NCI-H1105 (cell line): Measurements from ENCODE around the gene NPVF.
A peak's percentile ranks its signal among the peaks of the same experiment; 100 is the strongest.

Experiments
- DNase-seq: peaks from one replicate; lab custom pipeline; 2025; lab: John Stamatoyannopoulos, UW

Gene NPVF, protein sequence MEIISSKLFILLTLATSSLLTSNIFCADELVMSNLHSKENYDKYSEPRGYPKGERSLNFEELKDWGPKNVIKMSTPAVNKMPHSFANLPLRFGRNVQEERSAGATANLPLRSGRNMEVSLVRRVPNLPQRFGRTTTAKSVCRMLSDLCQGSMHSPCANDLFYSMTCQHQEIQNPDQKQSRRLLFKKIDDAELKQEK

DNA sequence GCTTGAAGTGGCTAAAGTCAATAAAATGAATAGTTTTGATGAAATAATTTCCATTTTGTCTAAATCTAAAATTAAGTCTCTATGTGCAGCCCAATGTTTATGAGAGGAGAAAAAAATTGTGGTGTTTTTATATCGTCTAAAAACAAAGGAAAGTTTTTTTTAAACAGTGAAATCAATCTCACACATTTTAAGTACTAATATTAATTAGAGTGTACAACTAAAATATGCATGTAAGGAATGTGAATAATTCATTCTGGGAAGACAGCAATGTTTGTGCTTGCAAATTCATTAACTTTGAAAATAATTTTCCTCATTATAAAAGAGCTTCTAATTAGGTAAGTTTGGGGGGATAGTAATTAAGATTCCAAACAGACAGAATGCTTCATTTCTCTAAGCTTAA is at the start of gene NPVF:
Gene NPVF, minus strand, starts transcription at position 101 of the 400 bp plus-strand sequence. Its CDS starts 47 bp downstream, at position 54.
- no peak for DNase-seq

- no peak for DNase-seq
Measured at GRCh38 chr7:25272265-25272664, 44.0 kb upstream of the NPVF start.

DNA sequence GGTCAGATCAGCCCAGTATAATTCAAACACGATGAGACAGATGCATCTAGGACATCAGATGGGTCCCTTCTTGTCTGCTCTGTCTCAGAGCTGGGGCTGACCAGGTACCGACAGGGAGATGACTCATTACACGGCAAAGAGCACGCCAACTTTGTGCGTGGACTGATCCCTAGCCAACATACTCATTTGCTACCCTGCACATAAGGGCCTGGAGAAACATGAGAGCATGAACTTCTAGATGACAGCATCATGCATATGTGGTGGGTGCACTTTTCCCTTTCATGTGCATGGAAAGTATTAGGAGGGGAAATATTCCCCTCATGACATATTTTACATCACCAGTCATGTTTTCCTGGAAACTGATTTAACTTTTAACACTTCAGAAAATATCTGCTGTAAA is 35.1 kb upstream of the NPVF start:
- no peak for DNase-seq

GRCh38 chr7:25262586-25262985 is 34.3 kb upstream of the NPVF start:
- no peak for DNase-seq

DNA sequence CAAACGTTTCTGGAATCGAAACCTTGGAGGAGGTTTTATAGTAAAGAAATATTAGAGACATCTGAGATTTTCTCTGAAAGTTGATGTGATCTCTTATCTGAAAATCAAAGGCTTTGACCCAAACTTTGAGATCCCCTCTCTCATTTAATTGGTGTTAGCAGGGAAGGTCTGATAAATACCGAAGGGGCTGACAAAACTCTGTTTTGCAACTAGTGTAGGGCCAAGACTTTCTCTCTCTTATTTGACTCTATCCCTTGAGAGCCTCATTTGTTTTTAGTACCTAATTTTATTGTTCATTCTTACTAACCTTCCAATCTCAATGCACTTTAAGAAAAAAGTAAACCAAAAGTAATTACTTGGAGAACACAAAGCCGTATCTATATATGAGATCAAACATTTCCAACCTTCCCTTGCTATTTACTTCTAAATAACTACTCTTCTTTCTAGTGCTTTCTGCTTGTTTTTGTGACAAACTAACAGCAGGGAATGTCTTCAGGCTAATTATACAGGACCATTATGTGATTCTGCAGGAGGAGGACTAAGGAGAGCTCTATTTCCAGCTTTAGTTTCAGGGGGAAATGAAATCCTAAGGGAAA is 33.4 kb upstream of the NPVF start:
- no peak for DNase-seq

GRCh38 chr7:25260862-25261494 is 32.7 kb upstream of the NPVF start:
- no peak for DNase-seq

DNA sequence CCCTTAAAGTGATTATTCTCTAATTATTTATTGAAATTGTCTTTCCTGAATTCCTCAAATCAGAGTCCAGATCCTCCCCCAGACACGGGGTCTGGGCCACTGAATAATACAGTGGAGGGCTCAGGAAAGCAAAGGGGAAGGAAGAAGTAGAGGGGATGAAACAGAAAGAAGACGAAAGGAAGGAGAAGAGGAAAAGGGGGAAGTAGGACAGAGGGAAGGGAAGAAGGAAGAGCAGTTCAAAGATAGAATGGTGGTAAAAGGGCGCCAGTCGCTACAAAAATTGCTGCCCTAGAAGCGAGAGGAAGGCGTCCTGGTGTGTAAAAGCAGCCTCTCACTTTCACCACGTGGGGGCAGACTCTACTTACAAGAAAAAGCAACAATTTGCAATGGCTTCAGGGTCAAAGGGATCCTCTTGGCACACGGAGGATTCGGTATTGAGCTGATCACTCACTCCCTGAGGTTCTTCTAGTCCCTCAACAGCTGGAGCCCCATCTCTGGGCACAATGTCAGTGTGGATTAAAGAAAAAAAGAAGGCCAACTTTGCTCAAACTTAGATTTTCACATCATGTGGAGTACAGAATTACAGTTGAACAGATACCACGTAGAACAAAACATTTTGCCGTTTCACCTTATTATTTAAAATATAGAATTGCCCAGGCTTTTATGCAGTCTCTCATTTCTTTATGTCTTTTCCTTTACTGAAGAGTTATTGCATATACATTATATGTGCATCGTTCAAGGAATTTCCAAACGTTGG is 31.4 kb upstream of the NPVF start:
- DNase-seq: peak; percentile 85

GRCh38 chr7:25256333-25256819 is 28.1 kb upstream of the NPVF start:
- no peak for DNase-seq

DNA sequence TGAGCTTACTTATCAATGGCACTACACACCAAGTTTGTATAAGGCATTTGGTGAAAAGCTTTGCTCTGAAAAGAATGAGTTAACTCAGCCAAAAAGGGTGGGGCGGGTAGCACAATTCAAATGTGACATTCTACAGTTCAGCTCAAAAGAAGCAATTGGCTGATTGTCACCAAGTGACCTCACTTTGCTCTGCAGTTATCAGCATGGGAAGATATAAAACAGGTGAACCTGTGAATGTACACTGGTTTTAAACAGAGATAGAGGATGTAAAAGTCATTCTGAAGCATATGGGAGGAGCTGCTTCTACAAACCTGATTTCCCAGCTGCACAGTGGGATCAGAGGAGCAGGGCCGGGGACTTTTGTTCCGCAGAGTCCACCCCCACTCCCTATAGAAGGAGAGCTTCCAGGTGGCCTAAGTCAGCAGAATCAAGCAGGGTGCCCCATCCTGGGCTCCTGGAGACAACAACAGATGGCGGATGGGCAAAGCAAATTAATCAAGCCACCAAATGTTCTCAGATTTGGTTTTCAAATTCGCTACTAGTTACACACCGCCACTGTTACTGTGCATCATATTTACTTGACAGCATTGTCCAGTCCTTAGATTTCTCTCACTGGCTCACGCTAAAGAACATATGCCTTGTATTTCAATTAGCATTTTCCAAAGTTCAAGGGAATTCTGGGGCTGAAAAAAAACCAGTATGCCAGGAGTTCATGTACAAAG is 27.5 kb upstream of the NPVF start:
- DNase-seq: no peak

GRCh38 chr7:25254604-25255003 is 26.3 kb upstream of the NPVF start:
- DNase-seq: no peak

DNA sequence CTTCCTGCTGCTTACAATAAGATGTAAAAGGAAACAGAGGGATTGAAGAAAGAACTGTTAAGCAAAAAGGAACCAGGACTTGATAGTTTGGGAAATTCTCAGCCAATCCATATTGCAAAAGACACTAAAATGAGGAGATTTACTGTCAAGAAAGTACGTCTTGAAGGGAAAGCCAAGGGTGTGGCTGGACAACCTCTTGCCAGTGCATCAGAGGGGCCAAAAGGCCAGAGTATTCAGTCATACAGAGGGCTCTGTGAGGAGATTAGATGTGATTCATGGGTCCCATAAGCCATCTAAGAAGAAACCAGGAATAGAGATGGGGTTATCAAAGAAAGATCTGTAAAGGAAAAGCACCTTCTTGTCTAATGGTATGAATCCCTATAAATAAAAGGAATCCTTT is 25.4 kb upstream of the NPVF start:
- DNase-seq: no peak

DNA sequence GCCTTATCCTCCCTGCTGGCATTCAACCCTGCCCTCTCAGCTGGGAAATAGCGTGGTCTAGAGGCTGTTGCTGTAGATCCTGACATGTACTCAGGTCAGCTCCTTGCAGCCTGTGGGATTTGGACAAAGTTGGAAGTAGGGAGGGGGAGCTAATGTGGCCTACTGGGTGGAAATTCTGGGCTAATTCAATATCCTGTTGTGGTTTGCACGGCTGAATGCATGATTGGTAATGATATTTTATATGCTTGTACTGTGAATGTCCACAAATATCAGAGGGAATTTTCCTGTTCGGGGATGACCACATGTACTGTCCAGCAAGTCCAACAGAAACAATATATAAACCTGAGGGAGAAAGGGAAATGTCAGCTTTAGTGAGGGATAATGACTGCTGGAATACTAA is 22.1 kb upstream of the NPVF start:
- no peak for DNase-seq

DNA sequence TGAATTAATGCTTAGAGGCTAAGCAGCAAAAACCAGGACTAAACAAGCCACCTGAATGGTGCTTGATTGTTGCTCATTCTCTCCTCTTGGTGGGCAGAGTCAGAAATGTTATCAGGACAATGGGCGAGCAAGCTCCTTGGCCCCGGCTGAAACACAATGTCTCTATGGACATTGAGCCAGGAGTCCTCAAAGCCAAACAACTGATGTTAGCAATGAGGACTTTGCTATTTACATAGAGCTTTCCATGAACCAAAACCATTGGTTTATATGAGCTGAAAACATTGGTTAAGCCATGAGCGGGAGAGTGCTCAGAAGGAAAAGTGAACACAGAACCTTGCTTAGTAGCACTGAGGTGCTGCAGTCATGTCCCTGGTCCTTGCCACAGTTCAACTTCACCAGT is 21.5 kb upstream of the NPVF start:
- no peak for DNase-seq

DNA sequence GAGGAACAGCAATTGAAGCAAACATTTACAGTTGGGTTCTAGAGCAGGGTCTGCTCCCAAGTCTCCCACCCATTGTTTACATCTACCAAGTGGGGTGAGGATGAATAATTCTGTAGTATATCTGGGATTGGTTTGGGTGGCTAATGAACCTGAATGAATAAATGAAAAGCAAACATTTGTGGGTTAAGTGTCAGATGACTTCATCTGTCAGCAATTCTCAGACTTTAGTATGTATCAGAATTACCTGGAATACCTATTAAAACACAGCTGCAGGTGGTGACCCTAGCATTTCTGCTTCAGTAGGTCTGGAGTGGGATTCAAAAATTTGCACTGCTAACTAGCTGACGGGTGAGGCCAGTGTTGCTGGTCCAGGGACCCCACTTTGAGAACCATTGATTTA is 18.0 kb upstream of the NPVF start:
- DNase-seq: no peak

GRCh38 chr7:25244254-25245033 is 16.2 kb upstream of the NPVF start:
- no peak for DNase-seq

DNA sequence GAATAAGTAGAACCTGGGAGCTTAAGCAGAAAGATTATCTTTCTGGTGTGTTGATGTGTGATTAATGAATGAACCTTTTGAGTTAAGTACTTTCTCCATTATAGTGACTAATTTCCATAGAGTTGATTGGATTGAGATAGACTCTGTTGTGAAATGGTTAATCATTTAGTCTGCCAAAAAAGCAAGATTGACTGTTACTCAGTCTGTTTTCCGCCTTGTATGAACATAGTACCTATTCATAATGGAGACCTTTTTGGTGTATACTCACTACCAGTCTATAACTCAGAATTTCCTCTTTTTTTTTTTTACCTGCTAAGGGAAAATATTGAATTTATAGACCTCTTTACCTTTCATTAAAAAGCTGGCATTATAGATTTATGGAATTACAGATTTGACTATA is 14.4 kb upstream of the NPVF start:
- no peak for DNase-seq

DNA sequence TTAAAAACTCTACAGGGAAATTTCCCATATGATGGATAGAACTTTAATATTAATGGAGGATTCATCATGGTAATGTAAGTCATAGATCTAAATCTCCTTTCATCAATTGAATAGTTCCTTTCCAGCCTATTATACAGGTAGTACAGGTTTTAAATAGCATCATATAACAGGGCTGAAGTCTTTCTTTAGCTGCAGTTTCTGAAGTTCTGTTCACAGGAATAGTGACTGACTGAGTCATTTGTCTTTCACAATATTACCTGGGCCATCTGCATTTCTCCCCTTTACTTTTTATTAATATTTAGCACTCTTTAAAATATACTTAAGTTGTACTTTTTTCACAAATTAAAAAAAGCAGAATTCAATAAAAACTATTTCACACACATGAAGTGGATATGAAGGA is 12.6 kb upstream of the NPVF start:
- DNase-seq: no peak

DNA sequence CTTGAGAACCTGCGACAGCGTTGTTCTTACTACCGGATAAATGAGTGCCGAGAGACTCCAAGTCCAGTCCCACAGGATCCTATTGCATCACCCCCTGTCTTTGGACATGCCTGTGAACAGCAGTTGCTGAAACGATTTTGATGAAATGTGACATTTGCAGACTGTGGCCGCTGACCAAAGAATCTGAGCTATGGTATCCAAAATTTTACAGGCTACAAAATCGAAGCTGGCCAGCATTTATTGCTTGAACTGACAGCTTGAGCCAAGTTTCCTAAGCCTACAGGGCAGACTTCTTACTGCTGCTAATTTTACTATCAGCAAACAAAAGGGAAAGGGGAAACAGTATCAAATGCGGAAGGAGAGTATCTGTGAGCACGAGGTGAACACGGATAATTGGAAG is 12.1 kb upstream of the NPVF start:
- DNase-seq: no peak

- no peak for DNase-seq
Measured at GRCh38 chr7:25239888-25240287, 11.6 kb upstream of the NPVF start.

DNA sequence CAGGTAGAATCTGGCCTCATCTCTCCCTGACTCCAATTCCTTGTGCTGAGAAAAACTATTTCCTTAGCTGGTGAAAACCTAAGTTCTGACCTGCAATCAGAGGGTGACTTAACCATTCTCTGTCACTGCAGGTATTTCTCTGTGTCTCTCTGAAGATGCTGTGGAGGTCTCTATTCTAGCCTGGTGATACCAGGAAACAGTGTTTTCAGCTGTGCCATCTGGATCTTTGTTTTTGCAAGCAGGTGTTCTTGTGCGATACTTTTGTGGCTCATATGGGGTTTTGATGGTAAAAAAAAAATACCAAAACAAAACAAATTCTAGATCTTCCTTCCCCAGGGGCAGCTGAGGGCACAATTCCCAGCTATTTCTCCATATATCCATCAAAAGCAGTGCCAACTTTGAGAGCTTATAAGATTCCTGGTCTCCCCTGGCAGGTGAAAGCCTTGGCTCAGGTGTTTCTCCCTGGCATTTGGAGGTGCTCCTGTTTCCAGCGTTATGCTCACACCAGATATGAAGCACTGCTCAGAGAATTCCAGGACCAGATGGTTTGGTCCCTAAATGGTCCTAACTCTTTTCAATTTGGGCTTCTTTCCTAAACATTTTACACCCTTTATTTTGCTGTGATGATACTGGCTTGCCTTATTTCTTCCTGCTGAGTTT is 9.9 kb upstream of the NPVF start:
- no peak for DNase-seq

GRCh38 chr7:25235471-25235870 is 7.2 kb upstream of the NPVF start:
- no peak for DNase-seq
